ENCODE measurements around the gene LRP2. TPM values are rescaled to one million over a fixed set of nuclear protein-coding genes. Genes with fewer than 3 reads are reported as not detected.

LRP2 gene
- total RNA-seq, 1 donor from 2014 or later, result 29.4 TPM

DNA sequence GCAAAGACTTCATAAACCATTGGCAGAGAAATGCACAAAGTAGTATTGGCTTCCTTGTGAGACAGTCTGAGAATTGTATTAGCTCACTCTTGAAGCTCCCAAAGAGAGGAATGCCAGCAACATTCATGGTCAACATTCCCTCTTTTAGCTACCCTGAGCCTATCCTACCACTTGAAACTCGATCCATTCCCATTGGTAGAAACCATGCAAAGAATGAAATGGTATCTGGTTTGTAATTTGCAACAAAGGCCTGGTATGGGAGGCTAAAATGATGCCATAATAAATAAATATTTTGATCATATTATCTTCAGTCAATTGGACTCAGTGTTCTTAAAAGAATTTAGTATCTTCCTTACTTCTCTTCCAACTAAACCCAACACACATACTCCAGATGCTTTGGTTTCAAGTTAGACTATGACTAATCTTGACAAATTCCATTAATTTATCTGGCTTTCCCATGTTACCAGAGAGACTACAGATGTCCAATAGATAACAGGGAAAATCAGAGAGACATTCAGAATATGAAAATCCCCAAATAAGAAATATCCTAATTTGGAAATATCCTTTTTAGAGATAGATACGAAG lies 190.1 kb downstream of the LRP2 start:
- H3K4me1 Mint-ChIP-seq, result no peaks in the 10 kb centered on the region
- H3K27ac Mint-ChIP-seq (ENCODE audit: unreplicated experiment), result no peak overlapping the region
- no peak for DNase-seq (ENCODE audit: low read depth, low spot score)
- H3K36me3 Mint-ChIP-seq (ENCODE audit: low read depth), result peaks cover 18% of the 10 kb centered on the region
- H3K9me3 Mint-ChIP-seq, result no peaks in the 10 kb centered on the region
- TF ChIP-seq, protein P1, sequence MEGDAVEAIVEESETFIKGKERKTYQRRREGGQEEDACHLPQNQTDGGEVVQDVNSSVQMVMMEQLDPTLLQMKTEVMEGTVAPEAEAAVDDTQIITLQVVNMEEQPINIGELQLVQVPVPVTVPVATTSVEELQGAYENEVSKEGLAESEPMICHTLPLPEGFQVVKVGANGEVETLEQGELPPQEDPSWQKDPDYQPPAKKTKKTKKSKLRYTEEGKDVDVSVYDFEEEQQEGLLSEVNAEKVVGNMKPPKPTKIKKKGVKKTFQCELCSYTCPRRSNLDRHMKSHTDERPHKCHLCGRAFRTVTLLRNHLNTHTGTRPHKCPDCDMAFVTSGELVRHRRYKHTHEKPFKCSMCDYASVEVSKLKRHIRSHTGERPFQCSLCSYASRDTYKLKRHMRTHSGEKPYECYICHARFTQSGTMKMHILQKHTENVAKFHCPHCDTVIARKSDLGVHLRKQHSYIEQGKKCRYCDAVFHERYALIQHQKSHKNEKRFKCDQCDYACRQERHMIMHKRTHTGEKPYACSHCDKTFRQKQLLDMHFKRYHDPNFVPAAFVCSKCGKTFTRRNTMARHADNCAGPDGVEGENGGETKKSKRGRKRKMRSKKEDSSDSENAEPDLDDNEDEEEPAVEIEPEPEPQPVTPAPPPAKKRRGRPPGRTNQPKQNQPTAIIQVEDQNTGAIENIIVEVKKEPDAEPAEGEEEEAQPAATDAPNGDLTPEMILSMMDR (conservative IDR thresholded peaks at IDR 0.05), result no peak
- H3K27me3 Mint-ChIP-seq (ENCODE audit: low read depth), result no peaks in the 10 kb centered on the region
- H3K4me3 Mint-ChIP-seq, result no peak overlapping the region

- Mint-ChIP-seq H3K27me3 (ENCODE audit: low read depth) (no peaks in the 10 kb centered on the region), H3K4me3 (no peak overlapping the region), H3K4me1 (no peaks in the 10 kb centered on the region), H3K9me3 (no peaks in the 10 kb centered on the region), H3K36me3 (ENCODE audit: low read depth) (peaks cover 16% of the 10 kb centered on the region), H3K27ac (ENCODE audit: unreplicated experiment) (no peak overlapping the region)
- TF ChIP-seq, protein P1 (conservative IDR thresholded peaks at IDR 0.05), result no peak
- no peak for DNase-seq (ENCODE audit: low read depth, low spot score)
Measured at GRCh38 chr2:169165791-169166190, 196.5 kb downstream of the LRP2 start.

DNA sequence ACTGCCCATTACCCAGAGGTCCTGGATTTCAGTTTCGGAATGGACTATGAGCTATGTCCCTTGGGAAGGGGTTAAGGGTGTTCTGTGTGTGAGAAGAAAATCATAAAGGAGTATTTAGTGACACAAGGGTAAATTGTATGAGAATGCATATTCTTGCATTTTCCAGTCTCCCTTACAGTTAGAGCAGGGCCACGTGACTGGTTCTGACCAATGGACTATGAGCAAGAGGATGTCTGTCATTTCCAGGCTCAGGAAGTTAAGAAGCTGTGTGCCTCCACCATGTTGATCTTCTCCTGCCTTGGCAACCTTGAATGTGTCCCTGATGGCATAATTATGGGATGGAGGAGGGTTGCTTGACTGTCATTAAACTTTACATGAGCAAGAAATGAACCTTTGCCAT lies 198.0 kb downstream of the LRP2 start:
- Mint-ChIP-seq H3K4me1 (no peaks in the 10 kb centered on the region), H3K36me3 (ENCODE audit: low read depth) (peaks cover 12% of the 10 kb centered on the region), H3K27ac (ENCODE audit: unreplicated experiment) (no peak overlapping the region)

DNA sequence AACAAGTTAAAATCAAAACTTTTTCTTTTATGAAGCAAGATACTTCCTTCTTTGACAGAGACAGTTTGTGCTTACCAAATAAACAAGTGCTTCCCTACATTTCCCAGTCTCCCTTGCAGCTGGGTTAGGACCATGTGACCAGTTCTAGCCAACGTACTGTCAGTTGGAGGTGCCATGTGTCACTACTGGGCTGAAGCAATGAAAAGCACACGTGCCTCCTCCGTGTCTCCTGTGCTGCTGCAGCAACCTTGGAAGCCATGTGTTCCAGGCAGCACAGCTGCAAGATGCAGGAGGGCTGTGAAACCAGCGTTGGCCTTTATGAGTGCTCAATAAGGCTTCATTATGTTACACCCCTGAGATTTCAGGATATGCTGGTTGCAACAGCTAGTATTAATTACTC lies 199.7 kb downstream of the LRP2 start:
- Mint-ChIP-seq H3K4me1 (no peaks in the 10 kb centered on the region), H3K4me3 (no peak overlapping the region), H3K27me3 (ENCODE audit: low read depth) (no peaks in the 10 kb centered on the region), H3K9me3 (no peaks in the 10 kb centered on the region), H3K36me3 (ENCODE audit: low read depth) (peaks cover 8% of the 10 kb centered on the region), H3K27ac (ENCODE audit: unreplicated experiment) (no peak overlapping the region)
- TF ChIP-seq, protein P1 (conservative IDR thresholded peaks at IDR 0.05), result no peak
- no peak for DNase-seq (ENCODE audit: low read depth, low spot score)

More for the DNA sequence above, 198.0 kb downstream of the LRP2 start:
- Mint-ChIP-seq H3K4me3 (no peak overlapping the region), H3K9me3 (no peaks in the 10 kb centered on the region), H3K27me3 (ENCODE audit: low read depth) (no peaks in the 10 kb centered on the region)
- no peak for DNase-seq (ENCODE audit: low read depth, low spot score)
- TF ChIP-seq, protein P1 (conservative IDR thresholded peaks at IDR 0.05), result no peak

GRCh38 chr2:169160926-169161481 lies 201.3 kb downstream of the LRP2 start:
- Mint-ChIP-seq H3K4me3 (no peak overlapping the region), H3K36me3 (ENCODE audit: low read depth) (peaks cover 14% of the 10 kb centered on the region), H3K9me3 (no peaks in the 10 kb centered on the region), H3K27ac (ENCODE audit: unreplicated experiment) (no peak overlapping the region), H3K4me1 (no peaks in the 10 kb centered on the region), H3K27me3 (ENCODE audit: low read depth) (no peaks in the 10 kb centered on the region)
- TF ChIP-seq, protein P1 (conservative IDR thresholded peaks at IDR 0.05), result no peak
- no peak for DNase-seq (ENCODE audit: low read depth, low spot score)
